ENCODE results near the gene THADA.

The THADA gene

DNA sequence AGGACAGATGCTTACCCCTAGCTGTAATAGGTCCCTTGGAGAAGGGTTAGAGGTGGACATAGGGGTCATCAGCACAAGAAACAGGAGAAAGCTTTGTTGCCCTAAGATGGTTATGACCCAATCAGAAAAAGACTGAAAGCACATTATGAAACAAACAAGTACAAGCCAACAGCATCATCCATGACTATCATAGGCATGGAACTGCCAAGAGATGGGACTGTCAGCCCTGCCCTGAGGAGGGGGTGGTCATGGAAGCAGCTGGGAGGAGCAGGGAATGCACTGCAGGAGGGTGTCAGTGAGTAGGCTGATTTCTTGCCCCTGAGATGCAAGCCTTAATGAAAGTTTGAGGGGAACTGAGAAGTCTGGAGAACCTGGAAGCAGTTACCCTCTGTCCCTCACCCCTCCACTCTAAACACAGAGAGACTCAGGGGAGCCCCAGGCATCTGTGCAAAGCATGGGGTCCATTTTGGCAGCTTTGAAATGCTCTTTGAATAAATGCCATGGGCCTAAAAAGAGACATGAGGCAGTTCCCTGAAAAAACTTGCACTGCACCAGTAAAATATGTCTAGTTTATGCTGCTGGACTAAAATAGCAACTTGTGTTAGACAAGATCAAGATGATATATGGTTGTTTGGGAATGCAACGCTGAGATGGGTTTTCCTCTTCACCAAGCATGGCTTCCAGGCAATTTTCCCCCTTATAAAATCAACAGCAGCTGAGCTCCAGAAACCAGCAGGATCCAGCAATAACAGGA, 246.8 kb downstream of the THADA start:
- no peak for DNase-seq (ENCODE audit: low read depth)

DNA sequence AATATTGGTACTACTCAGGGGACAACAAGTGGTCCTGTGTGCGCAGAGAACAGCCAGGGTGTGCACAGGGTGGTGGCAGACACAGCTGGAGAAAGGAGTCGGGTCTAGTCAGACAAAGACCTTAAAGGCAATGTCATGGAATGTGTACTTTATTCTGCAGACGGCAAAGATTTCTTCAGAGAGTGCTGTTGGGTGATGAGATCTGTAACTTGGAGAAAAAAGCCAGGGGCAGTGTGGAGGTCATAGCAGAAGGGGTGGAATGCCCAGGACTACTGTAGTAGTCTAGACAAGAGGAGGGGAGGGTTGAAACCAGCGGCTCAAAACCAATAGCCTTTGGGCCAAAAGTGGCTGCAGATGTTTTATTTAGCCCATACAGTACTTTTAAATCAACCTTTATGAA, 248.1 kb downstream of the THADA start:
- DNase-seq (ENCODE audit: low read depth): no peak

DNA sequence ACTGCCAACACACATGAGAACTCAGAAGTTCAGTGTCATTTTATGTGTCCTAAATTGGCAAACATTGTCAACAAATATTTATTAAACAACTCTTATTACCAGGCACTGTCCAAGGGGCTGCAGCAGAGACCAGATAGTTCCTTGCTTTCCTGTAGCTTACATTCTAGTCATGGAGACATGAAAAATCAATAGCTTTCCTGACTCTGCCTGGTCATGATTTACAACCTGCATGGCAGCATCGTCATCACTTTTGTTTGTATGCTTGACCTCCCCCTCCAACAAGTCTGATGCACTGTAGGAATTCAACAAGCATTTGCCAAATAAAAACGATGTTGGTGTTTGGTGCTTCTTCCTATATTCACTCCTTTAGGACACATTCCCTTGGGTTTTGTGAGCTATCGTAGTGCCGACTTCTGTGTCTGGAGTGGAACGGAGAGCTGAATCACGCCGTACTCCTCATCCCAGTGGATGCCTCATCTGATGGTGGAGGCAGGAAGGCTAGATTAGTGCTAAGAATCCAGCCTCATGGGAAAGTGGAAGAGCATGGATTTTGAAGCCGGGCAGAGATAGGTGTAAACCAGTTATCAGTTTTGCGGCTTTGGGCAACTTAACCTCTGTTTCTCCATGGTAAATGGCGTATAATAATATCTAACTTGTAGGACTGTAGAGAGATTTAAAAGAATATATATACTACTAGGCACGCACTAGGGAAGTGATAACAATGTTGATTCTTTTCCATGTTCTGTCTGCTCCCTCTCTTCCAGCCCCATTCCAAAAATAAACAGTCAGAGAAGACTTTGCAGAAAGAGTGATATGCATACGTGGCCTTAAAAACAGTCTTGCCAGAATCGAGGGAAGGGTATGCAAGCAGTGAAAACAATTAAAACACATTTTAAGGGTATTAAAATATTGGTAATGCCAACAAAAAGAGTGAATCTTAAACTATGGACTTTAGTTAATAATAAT, 249.0 kb downstream of the THADA start:
- no peak for DNase-seq (ENCODE audit: low read depth)

DNA sequence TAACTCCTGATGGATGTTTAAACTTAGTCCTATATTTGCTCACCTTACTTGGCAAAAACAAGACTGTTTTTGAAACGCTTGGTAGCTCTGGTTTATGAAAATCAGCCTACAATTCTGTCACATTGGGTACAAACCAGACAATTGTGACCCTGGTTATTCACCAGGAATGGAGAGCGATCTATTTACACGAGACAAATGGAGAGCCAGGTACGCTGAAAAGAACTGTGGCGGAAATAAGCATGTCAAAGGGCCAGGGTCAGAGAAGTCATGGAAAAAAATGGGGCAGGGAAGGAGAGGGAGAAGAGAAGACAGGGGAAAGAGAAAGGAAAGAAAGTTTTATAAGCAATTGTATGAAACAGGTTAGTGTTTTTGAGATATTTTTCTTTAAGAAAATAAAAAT, 250.0 kb downstream of the THADA start:
- no peak for DNase-seq (ENCODE audit: low read depth)

DNA sequence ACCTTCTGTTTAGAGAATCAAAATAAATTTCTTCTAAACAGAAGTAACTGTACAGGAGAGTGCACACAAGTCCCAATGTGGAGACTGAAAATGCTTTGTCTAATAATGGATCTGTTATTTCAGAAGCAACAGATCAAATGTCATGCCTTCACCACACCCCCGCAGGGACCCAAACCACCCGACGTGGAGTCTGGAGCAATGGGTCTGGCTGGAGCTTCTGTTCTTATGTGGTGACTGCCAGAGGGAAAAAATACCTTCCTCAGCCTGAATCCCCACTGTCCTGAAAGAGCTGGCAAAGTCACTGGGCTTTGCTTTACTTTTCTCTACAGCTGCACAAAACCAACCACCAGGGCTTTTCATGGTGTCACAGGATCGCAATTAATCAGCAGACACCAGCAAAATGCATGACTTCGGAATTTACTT, 250.4 kb downstream of the THADA start:
- DNase-seq (ENCODE audit: low read depth): no peak

DNA sequence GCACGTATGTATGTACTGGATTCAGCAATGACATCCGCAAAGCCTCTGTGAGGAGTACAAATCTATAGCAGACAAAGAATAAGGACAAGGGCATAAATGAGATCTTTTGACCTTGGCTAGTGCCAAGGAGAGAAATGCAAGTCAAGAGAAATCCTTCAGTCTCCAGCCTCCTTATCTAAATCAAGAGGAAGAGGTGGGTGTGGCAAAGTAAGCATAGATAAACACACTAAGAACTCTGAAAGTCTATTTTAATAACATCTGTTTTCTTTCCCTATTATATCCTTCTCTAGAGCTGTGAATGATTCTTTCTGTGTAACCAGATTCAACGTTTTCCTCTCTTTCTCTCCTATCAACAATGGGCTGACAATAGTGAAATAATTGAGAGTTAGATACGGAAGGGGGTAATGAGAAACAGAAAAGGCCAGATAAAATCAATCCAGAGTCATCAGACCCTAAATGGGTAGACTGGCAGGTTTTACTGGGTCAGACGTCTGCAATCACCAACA, 250.9 kb downstream of the THADA start:
- DNase-seq (ENCODE audit: low read depth): no peak

DNA sequence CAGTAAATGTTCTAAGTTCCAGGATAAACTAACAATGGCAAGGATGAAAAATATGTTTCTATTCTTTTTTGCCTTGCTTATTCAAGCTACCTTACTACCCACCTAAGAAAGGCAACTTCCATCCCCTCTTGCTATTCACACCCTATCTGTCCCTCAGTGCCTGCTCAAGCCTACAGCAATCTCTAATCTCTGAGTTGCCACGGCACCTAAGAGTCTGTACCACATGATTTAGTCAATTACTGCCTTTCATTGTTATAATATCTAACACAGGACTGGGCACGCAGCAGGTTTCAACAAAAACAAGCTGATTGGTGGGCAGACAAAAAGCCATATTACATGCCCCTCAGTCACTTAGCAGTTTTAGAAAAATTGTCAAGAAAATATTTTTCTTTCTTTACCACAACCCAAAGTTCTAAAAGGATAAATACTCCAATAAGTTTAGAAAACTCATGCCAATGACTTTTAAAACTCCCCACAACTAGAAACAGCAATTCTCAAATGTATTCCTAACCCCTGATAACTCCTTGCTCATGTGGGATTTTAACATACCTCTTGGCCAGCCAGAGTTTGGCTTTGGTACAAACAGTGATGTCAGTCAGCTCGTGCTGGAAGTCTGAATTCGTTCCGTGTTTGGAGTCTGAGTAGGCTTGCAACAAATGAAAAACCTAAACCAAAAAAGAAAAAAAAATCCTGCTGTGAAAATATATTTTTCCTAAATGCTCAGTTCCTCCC, 252.1 kb downstream of the THADA start:
- DNase-seq (ENCODE audit: low read depth): no peak

DNA sequence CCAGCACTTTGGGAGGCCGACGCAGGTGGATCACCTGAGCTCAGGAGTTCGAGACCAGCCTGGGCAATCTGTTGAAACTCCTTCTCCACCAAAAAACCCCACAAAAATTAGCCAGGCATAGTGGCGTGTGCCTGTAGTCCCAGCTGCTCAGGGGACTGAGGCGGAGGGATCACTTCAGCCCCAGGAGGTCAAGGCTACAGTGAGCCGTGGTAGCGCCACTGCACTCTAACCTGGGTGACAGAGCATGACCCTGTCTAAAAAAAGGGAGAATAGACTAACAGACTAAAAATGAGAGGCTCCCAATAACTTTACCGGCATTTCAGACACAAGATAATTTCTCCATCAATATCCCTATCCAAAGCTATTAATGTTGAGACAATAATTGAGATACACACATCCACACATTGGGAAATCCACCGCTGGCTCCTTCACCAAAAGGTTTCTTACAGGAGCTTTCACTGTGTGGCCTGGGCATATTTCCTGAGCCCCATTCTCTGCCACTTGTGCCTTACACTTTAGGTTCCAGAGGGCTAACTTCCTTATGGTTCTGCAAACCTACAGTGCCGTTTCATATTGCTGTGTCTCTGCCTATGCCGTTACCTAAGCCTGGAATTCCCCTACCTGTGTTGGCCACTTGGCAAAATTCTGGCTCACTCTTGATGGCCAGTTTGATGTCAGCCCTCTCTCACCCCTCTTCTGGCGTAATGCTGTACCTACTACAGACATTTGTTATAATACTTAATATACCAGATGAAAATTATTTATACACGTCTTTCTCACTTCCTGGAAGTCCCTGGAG, 253.7 kb downstream of the THADA start:
- DNase-seq (ENCODE audit: low read depth): no peak

DNA sequence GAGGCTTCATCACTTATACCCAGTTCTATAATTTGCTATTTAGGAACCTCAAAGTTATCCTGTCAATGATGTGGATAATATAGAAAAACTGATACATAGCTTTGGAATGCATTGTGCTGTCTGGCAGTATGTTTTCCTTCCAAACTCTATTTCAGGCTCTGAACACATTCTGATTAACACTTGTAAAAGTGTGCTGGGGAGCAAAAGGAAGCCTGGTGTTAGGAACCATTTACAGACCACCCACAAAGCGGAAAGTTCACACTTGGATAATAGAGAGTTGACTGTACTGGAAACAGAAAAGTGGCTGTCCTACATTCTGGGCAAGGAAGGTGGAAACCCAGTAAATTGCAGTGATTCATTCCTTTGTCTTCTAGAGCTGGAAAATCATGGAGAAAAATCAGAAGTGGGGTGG, 254.9 kb downstream of the THADA start:
- no peak for DNase-seq (ENCODE audit: low read depth)

DNA sequence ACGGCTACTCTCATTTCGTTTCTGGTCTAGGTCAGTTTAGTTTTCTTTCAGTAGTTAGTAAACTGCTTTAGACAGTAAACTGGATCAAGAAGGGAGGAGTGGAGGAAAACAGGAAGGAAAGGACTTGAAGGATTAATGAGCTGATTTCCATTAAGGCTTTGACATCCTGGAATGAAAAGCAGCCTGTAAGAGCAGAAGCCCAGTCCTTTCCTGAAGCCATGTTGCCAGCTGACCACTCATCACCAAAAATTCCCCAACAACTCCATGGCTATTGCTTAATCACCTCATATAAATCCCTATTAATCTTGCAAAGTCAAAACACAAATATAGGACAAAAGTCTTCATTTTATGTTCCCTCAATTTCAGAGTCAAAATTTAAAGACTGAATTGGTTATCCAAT, 255.8 kb downstream of the THADA start:
- no peak for DNase-seq (ENCODE audit: low read depth)

DNA sequence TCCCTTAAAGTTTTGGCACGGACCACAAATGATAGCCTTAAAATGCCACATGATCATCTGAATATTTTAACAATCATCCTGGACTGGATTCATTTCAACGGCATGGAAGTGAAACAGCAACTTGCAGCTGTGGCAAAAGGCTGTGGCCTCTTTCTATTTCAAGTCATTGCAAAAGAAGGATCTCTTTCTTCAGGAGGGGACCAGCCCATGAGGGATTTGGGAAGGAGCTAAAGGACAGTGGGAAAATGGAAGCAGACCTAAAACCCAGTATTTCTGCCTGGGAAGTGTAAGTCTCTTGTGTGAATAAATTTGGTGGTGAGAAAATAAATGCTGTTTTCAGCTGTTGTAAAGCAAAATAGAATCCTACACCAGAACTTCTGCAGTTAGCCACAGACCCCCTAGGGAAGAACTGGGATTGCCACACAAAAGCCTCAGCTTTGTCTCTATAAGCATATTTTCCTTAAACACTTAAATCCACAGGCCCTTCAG, 262.1 kb downstream of the THADA start:
- no peak for DNase-seq (ENCODE audit: low read depth)

DNA sequence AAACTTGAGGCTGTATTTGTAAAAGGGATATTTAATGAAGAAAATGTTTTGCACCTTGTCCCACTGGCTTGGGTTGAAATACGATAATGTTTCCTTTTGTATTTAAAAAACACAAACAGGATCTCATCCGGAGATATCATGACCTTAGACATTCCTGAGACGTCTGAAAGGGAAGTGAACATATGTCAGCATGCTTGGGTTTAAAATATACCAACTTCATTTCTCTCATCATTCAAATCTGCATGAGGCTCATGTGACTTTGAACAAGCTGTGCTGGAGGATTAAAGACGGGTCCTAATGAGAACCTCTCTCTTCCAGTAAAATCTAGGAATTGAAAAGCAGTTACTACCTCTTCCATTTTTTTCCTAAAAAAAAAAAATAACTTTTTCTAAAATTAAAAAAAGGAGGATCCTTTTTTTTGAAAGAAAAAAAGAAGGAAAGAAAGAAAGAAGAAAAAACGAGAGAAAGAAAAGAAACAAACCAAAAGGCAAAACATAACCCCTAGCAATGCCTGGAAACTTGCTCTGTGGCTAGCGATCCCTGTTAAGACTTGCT, 262.7 kb downstream of the THADA start:
- DNase-seq (ENCODE audit: low read depth): no peak

DNA sequence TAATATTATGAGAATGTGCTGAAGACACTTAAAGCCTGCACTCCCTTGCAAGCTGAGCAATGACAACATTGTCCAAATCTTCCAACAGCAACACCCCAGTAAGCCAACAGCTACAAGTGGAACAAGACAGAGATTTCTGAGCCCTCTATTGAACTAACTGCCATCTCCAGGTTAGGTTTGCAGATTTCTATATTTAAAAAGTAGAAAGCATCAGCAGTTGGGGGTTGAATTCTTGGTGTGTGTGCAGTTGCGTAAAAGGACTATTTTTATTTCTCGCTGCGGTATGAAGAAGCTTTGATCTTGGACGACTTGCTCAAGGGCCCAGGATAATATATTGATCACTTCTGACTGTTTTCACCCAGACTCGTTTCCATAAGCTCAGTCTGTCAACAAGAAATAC, 263.2 kb downstream of the THADA start:
- DNase-seq (ENCODE audit: low read depth): no peak

DNA sequence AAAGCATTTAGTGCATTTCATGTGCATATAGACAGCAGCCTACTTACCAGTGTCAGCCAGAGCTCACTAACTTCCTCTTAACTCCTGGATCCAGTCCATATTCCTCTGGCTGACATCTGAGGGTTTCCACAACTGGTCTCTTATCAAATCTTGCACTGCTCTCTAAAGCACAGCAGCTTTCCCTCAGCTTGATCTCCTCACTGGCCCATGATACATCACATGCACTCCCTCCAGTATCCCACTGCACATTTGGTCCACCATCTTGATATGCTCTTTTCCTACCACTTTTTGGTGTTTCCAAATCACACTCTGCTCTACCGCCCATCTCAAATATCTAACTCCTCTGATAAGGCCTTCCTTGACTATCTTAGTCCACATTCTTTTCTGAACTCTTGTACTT, 264.4 kb downstream of the THADA start:
- DNase-seq (ENCODE audit: low read depth): no peak

DNA sequence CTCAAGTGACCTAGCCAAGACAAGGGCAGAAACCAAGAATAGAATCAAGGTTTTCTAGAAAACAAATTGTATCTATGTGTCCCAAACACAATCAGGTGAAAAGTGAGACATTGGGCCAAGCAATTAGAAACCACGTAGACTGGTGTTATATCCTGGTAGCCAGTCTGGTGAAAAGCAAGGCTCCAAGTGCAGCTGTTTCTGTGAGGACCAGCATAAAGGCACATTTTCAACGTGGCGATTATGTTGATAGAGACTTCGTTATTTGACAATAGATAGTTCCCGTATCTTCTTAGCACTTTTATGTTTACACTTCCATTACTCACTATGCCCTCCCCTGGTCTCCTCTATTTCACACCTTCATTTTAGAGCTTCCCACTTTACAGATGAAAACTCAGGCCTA, 266.2 kb downstream of the THADA start:
- DNase-seq (ENCODE audit: low read depth): no peak

DNA sequence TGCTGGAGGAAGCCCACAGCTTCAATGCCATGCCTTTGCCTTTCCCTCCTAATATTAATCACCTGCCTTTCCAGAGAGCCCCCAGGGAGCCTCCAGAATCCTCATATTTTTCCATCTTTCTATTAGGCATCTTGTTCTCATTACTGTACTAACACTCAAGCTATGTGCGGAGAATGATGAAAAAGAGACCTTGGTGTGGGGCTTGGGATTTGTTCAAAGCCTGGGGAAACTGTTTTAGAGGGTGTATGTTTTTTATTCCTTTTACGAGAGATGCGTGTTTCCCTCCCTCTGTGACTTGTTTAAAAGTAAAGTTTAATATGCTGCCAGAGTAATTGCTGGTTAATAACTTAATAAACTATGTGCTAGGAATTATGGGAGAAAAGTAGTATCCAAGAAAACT, 267.0 kb downstream of the THADA start:
- no peak for DNase-seq (ENCODE audit: low read depth)

DNA sequence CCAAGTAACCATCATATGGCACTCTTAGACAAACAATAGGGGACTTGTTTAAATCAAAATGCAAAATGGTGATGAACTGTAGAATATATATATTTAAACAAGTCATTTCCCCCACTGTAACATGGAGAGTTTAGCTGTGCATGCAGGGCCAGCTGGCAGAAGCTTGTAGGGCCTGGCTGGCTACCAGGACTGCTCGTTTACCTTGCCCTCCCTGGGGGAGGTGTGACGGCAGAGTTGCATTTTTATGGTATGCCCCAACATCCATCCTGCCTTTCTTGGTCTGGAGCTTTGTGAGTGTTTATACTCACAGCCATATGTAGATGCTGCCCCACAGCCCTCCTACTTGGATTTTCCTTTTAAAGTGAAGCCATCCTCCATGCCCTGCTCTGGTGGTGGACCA, 267.7 kb downstream of the THADA start:
- DNase-seq (ENCODE audit: low read depth): no peak

DNA sequence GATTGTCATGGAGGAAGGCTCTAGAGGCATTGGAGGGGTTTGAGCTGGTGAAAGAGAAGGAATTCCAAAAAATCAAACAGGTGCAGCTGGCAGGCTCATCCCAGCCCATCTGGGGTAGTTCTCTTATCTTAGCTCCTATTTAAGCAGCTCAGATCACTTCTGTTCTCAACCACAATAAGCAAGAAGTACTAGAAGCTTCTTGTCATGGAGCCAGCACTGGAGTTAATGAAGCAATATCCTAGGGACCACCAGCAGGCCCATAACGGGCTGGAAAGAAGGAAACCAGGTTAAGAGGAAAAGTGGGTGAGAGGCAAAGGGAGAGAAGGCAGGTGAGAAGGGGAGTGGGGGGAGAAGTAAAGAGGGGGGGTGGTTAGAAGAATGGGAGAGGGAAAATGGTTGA, 268.7 kb downstream of the THADA start:
- DNase-seq (ENCODE audit: low read depth): no peak

DNA sequence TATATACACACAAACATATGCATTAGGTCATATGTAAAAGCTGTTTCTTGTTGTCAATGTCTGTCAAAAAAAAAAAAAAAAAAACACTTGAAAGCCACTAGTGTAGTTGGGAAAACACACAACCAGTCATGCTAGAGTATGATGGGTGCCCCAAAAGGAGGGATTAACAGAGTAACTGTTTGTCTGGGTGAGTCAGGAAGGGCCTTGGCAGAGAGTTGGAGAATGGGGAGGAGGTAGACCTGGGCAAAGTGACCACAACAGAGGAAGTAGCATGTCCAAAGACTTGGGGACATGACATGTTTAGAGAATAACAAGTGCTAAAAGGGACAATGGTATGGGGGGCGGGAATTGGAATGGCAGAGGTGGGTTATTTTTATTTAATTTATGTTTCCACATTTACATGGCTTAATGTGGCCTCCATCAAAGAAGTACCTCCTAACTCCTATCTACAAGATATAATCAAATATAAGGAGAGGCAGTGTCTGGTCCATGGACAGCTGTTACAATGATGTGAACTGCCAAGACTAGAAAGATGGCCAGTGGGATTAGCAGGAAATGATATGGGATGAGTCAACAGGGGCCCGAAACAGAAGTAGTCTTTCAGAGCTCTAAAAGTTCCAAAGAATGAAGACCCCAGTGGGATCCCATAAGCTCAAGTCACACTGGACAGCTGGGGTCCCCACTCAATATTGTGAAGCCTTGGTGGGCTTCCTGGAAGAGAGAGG, 269.6 kb downstream of the THADA start:
- DNase-seq (ENCODE audit: low read depth): no peak

DNA sequence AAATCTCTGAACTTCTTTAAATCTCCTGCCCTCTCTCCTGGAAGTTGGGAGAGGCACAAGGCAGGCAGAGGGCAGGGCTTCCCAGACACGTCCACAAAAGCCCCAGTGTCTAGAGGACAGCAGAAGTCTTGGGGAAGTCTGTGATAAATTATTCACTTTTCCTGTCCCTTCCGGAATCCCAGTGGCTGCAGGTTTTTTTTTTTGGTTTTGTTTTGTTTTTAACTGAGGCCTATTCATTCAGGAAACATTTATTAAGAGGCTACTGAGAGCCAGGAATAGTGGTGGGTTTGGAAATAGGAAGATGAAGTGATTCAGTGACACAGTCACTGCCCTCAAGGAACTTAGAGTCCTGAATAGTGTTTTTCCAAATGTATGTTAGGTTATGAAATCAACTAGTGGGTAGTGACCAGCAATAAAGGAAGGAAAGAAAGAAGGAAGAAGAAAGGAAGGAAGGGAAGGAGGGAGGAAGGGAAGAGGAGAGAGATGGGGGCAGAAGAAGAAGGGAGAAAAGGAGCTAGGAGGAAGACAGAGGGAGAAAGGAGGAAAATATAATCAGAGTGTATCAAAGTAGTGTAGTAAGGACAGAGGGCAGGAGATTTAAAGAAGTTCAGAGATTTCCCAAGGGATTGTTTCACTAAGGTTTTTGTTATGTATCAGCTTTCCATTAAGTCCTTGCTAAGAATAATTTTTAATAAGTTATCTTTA, 270.6 kb downstream of the THADA start:
- no peak for DNase-seq (ENCODE audit: low read depth)
